ENCODE results near the gene TSR3. TPM values are rescaled to one million over a fixed set of nuclear protein-coding genes. Genes with fewer than 3 reads are reported as not detected.

Gene TSR3
- total and polyA plus RNA-seq, 2 of the 13 experiments (the other 11 are each of a cell fraction or from before 2014, with no cell fraction given), result 24.2 to 51.0 TPM

DNA sequence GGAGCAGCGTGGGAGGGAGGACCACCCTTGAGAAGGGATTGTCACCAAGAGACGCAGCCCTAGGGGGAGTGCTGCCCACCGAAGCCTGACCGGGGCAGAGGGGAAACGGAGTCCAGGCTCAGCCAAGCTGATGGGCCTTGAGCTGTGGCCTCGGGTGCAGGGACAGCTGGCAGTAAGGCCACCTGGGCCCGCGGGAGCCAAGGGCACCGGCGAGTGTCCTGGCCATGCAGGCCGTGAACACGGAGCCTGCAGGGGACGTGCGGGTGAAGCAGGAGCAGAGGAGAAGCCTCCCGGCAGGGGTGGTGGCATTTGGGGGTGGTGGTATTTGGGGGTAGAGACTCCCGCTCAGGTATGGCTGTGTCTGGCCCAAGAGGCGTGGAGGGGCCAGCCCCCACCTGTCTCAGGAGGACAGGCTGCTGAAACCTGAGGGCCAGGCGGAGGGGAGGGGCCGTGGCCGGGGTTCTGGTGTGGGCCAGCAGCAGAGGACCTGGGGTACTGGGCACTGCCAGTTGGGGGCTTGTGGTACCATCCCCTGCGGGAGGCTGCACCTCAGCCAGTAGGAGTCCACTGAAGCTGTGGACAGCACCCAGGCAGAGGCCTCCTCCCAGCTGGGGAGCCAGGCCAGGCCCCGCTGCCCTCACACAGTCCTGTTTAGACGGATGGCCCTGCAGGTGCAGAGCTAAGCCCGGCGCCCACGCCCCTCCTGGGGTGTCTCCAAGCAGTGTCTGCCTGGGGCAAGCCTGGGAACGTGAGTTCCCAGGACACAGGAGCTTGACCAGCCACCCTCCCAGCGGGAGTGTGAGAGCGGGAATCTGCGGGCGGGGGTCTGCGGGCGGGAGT, 4.6 kb upstream of the TSR3 start:
- Histone ChIP-seq H3K36me3 (replicated peaks in 1 of 2; ENCODE audit: control insufficient read depth in 1 of 2, insufficient read depth in 2 of 2, low read length in 2 of 2) (peaks cover 0 to 8% of the 10 kb centered on the region in 2 experiments; a peak in 2 of 5 replicates), H3K4me3 (replicated peaks in 1 of 3; ENCODE audit: insufficient read depth in 1 of 3, low read depth in 2 of 3, low read length in 3 of 3) (no peak overlapping the region), H3K27me3 (ENCODE audit: control insufficient read depth in 1 of 2, insufficient read depth in 2 of 2, low read length in 2 of 2) (no peaks in the 10 kb centered on the region; a peak in 1 of 5 replicates), H3K79me2 (ENCODE audit: insufficient read depth, low read length) (peaks cover 55% of the 10 kb centered on the region), H3K9me3 (ENCODE audit: low read length) (no peaks in the 10 kb centered on the region), H4K20me1 (ENCODE audit: insufficient read depth, low read length) (0 out of 2 replicates have a peak, but pooled peaks cover 2% of the 10 kb centered on the region), H3K4me2 (ENCODE audit: low read depth, low read length) (no peak overlapping the region), H2AFZ (ENCODE audit: low read length) (no peak overlapping the region), H3K4me1 (ENCODE audit: insufficient read depth, low read length) (peaks cover 19% of the 10 kb centered on the region), H3K9ac (ENCODE audit: insufficient read depth, low read depth, low read length) (no peak overlapping the region), H3K27ac (ENCODE audit: extremely low read length, insufficient read depth, low read length) (no peak overlapping the region)
- in situ Hi-C loops (cut with HindIII; ENCODE audit: extremely low pct_ligation_motif_present, low pct_unique_long_range_greater_than_20kb), result no loop called here
- WGBS (ENCODE audit: low lambda C conversion rate), result 89% methylated on average over 17 of the region's 33 CpGs
- BruUV-seq (replicated peaks), result no TSS peak
- intact Hi-C loops (cut with micrococcal nuclease; ENCODE audit: unreplicated experiment), result no loop called here
- ChIA-PET CTCF (ENCODE audit: low intra/inter-chr PET ratio, low total read pairs) (no interaction called here), POLR2A (no interaction called here)
- ATAC-seq (peak; percentile 13; the same call in 2 of the 3 replicates), DNase-seq (ENCODE audit: low spot score) (no peak), FAIRE-seq (no peak)
- TF ChIP-seq ZFP36 (IDR thresholded peaks at IDR 0.05; ENCODE audit: borderline replicate concordance, low read depth, low read length, partially characterized antibody), result no peak
- peak; percentile 54 for TF ChIP-seq AGO2 (optimal IDR thresholded peaks at IDR 0.05; ENCODE audit: low read depth, low read length)
- no peak for TF ChIP-seq ZEB1 (IDR thresholded peaks at IDR 0.05; ENCODE audit: insufficient replicate concordance, low read depth)

GRCh38 chr16:1355591-1355990, 3.9 kb upstream of the TSR3 start:
- FAIRE-seq (no peak), DNase-seq (ENCODE audit: low spot score) (no peak), ATAC-seq (no peak)
- Histone ChIP-seq H3K79me2 (ENCODE audit: insufficient read depth, low read length) (peaks cover 62% of the 10 kb centered on the region), H3K27ac (ENCODE audit: extremely low read length, insufficient read depth, low read length) (no peak overlapping the region), H3K27me3 (ENCODE audit: control insufficient read depth in 1 of 2, insufficient read depth in 2 of 2, low read length in 2 of 2) (no peaks in the 10 kb centered on the region; a peak in 1 of 5 replicates), H4K20me1 (ENCODE audit: insufficient read depth, low read length) (0 out of 2 replicates have a peak, but pooled peaks cover 2% of the 10 kb centered on the region), H3K4me1 (ENCODE audit: insufficient read depth, low read length) (peaks cover 23% of the 10 kb centered on the region), H3K9ac (ENCODE audit: insufficient read depth, low read depth, low read length) (0 out of 2 replicates have a peak overlapping the region, but pooled peaks have one; percentile 15), H3K4me3 (replicated peaks in 1 of 3; ENCODE audit: insufficient read depth in 1 of 3, low read depth in 2 of 3, low read length in 3 of 3) (no peak overlapping the region), H2AFZ (ENCODE audit: low read length) (no peak overlapping the region), H3K4me2 (ENCODE audit: low read depth, low read length) (no peak overlapping the region), H3K9me3 (ENCODE audit: low read length) (no peaks in the 10 kb centered on the region), H3K36me3 (replicated peaks in 1 of 2; ENCODE audit: control insufficient read depth in 1 of 2, insufficient read depth in 2 of 2, low read length in 2 of 2) (peaks cover 0 to 6% of the 10 kb centered on the region in 2 experiments; a peak in 2 of 5 replicates)
- in situ Hi-C loops (cut with HindIII; ENCODE audit: extremely low pct_ligation_motif_present, low pct_unique_long_range_greater_than_20kb), result no loop called here
- no TSS peak for BruUV-seq (replicated peaks)
- ChIA-PET POLR2A (no interaction called here), CTCF (ENCODE audit: low intra/inter-chr PET ratio, low total read pairs) (no interaction called here)
- intact Hi-C loops (cut with micrococcal nuclease; ENCODE audit: unreplicated experiment), result no loop called here
- 92% methylated on average over 14 of the region's 15 CpGs for WGBS (ENCODE audit: low lambda C conversion rate)
- no peak for TF ChIP-seq ZNF136 (CRISPR knock-in tag; IDR thresholded peaks at IDR 0.05; ENCODE audit: low read depth)
- TF ChIP-seq CBX1 (IDR thresholded peaks at IDR 0.05; ENCODE audit: low read depth), result no peak
- no peak for TF ChIP-seq ZNF607 (CRISPR knock-in tag; IDR thresholded peaks at IDR 0.05; ENCODE audit: borderline replicate concordance)
- TF ChIP-seq MAFK (conservative IDR thresholded peaks at IDR 0.05 in 1 of 2, IDR thresholded peaks at IDR 0.05 in 1 of 2; ENCODE audit: low read length in 2 of 2), result no peak
- TF ChIP-seq, protein P1, sequence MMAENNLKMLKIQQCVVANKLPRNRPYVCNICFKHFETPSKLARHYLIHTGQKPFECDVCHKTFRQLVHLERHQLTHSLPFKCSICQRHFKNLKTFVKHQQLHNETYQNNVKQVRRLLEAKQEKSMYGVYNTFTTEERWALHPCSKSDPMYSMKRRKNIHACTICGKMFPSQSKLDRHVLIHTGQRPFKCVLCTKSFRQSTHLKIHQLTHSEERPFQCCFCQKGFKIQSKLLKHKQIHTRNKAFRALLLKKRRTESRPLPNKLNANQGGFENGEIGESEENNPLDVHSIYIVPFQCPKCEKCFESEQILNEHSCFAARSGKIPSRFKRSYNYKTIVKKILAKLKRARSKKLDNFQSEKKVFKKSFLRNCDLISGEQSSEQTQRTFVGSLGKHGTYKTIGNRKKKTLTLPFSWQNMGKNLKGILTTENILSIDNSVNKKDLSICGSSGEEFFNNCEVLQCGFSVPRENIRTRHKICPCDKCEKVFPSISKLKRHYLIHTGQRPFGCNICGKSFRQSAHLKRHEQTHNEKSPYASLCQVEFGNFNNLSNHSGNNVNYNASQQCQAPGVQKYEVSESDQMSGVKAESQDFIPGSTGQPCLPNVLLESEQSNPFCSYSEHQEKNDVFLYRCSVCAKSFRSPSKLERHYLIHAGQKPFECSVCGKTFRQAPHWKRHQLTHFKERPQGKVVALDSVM (CRISPR knock-in tag; IDR thresholded peaks at IDR 0.05), result no peak
- no peak for TF ChIP-seq PTBP1 (IDR thresholded peaks at IDR 0.05; ENCODE audit: low read depth, low read length, poor library complexity, severe bottlenecking)
- TF ChIP-seq TCF7L2 (IDR thresholded peaks at IDR 0.05; ENCODE audit: low read depth, low read length), result no peak
- TF ChIP-seq KLF12 (CRISPR knock-in tag; IDR thresholded peaks at IDR 0.05; ENCODE audit: borderline replicate concordance), result no peak
- TF ChIP-seq HCFC1 (IDR thresholded peaks at IDR 0.05; ENCODE audit: low read depth, low read length), result no peak
- TF ChIP-seq ASH2L (IDR thresholded peaks at IDR 0.05; ENCODE audit: insufficient read length, low read depth, low read length), result no peak
- TF ChIP-seq, protein P2, sequence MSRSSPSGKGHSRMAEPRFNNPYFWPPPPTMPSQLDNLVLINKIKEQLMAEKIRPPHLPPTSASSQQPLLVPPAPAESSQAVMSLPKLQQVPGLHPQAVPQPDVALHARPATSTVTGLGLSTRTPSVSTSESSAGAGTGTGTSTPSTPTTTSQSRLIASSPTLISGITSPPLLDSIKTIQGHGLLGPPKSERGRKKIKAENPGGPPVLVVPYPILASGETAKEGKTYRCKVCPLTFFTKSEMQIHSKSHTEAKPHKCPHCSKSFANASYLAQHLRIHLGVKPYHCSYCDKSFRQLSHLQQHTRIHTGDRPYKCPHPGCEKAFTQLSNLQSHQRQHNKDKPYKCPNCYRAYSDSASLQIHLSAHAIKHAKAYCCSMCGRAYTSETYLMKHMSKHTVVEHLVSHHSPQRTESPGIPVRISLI (CRISPR knock-in tag; IDR thresholded peaks at IDR 0.05; ENCODE audit: borderline replicate concordance), result no peak
